ENCODE measurements around the gene CMIP. TPM values are rescaled to one million over a fixed set of nuclear protein-coding genes. Genes with fewer than 3 reads are reported as not detected.
"Not testable (repeated sequence)": the region's sequence is repeated elsewhere in the genome, so short reads cannot be mapped to it uniquely, and the experiment has no call there.

CMIP gene
- total and polyA plus RNA-seq, 10 of the 15 experiments (the other 5 are each of a cell fraction or from before 2014, with no cell fraction given): 1.2 to 43.2 (median 4.4) TPM

DNA sequence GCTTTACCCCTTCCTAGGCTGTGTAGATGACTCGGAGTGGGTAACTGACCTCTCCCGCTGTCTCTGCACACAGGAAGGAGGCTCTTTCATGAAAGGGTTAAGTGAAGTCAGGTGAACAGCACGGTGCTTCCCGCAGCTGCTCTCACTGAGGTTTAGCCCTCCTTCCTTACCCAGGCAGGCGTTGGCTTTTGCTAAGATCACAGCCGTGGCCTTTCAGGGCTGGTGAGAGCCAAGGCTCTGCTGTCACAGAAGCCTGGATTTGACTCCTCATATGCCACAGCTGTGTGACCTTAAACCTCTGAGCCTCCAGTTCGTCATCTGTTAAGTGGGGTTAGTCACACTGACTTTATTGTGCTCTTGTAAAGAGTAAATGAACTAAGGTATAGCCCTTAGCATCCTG lies 243.6 kb downstream of the CMIP start (continued):
- no peak for TF ChIP-seq CBX5 (IDR thresholded peaks at IDR 0.05; ENCODE audit: low read depth)

DNA sequence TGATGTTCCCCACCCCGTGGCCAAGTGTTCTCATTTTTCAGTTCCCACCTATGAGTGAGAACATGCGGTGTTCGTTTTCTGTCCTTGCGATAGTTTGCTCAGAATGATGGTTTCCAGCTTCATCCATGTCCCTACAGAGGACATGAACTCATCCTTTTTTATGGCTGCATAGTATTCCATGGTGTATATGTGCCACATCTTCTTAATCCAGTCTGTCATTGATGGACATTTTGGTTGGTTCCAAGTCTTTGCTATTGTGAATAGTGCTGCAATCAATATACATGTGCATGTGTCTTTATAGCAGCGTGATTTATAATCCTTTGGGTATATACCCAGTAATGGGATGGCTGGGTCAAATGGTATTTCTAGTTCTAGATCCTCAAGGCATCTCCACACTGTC lies 244.2 kb downstream of the CMIP start:
- H3K36me3 ChIP-seq (ENCODE audit: control insufficient read depth in 2 of 2, insufficient read depth in 2 of 2, low read length in 1 of 2): peaks cover 0 to 18% of the 10 kb centered on the region in 2 experiments; a peak in 3 of 4 replicates
- ATAC-seq; H3K79me2 ChIP-seq (ENCODE audit: control insufficient read depth, insufficient read depth, low read length); H3K27ac ChIP-seq (ENCODE audit: control insufficient read depth, insufficient read depth); H3K4me1 ChIP-seq (ENCODE audit: control insufficient read depth, insufficient read depth, low read length); H3K9me3 ChIP-seq (replicated peaks; ENCODE audit: control insufficient read depth, insufficient read depth, low read length); H3K9ac ChIP-seq (ENCODE audit: control insufficient read depth, insufficient read depth, low read length); POLR2A ChIA-PET; H3K4me2 ChIP-seq (ENCODE audit: control insufficient read depth, insufficient read depth); BruUV-seq (replicated peaks); DNase-seq (ENCODE audit: low read depth, low spot score); CTCF ChIA-PET; in situ Hi-C loops (cut with MboI); intact Hi-C loops (cut with micrococcal nuclease; ENCODE audit: unreplicated experiment); FAIRE-seq; RAD21 ChIA-PET (ENCODE audit: unreplicated experiment); H4K20me1 ChIP-seq (ENCODE audit: control insufficient read depth, insufficient read depth); H2AFZ ChIP-seq (ENCODE audit: control insufficient read depth, low read depth, low read length); SMC1A ChIA-PET (ENCODE audit: uncharacterized antibody, unreplicated experiment); H3K27me3 ChIP-seq (replicated peaks in 1 of 2; ENCODE audit: control insufficient read depth in 2 of 2, insufficient read depth in 2 of 2, low read length in 1 of 2); H3K4me3 ChIP-seq: not testable (repeated sequence)
- WGBS (ENCODE audit: insufficient coverage, insufficient replicate concordance, low lambda C conversion rate, missing lambda C conversion rate): 77% methylated on average over 5 of the region's 5 CpGs

DNA sequence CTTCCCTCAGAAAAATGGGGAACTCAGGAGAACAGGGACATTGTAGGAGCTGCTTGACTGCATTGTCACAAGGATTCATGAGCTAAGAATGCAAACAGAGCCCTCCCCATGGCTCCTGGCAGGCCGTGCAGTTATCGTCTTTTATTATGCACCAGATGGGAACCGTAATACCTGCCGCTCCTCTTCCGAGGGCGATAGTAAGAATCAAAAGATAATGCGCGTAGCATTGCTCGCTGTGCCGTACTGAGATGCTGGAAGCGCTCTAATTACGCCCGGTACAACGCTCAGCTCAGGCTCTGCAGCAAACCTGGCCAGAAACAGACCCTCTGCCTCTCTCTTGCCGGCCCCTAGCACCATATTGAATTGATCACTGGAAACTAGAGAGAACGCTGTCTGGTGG lies 247.4 kb downstream of the CMIP start:
- Histone ChIP-seq H3K27me3 (replicated peaks in 1 of 2; ENCODE audit: control insufficient read depth in 2 of 2, insufficient read depth in 2 of 2, low read length in 1 of 2) (no peaks in the 10 kb centered on the region), H3K27ac (ENCODE audit: control insufficient read depth, insufficient read depth) (no peak overlapping the region), H3K4me2 (ENCODE audit: control insufficient read depth, insufficient read depth) (no peak overlapping the region), H2AFZ (ENCODE audit: control insufficient read depth, low read depth, low read length) (no peak overlapping the region), H3K79me2 (ENCODE audit: control insufficient read depth, insufficient read depth, low read length) (no peaks in the 10 kb centered on the region), H3K36me3 (ENCODE audit: control insufficient read depth in 2 of 2, insufficient read depth in 2 of 2, low read length in 1 of 2) (peaks cover 7 to 25% of the 10 kb centered on the region in 2 experiments; a peak in 3 of 4 replicates), H3K4me1 (ENCODE audit: control insufficient read depth, insufficient read depth, low read length) (peaks cover 3% of the 10 kb centered on the region; the same call in 1 of the 2 replicates), H4K20me1 (ENCODE audit: control insufficient read depth, insufficient read depth) (no peaks in the 10 kb centered on the region), H3K4me3 (no peak overlapping the region), H3K9me3 (replicated peaks; ENCODE audit: control insufficient read depth, insufficient read depth, low read length) (no peaks in the 10 kb centered on the region; the same call in 2 of the 3 replicates), H3K9ac (ENCODE audit: control insufficient read depth, insufficient read depth, low read length) (no peak overlapping the region)
- intact Hi-C loops (cut with micrococcal nuclease; ENCODE audit: unreplicated experiment) (no loop called here), in situ Hi-C loops (cut with MboI) (no loop called here)
- no peak for ATAC-seq
- WGBS (ENCODE audit: insufficient coverage, insufficient replicate concordance, low lambda C conversion rate, missing lambda C conversion rate): 97% methylated on average over 16 of the region's 16 CpGs
- no peak for FAIRE-seq
- TF ChIP-seq ZNF622 (IDR thresholded peaks at IDR 0.05) (no peak), POLR2AphosphoS5 (IDR thresholded peaks at IDR 0.05; ENCODE audit: low read length) (no peak)
- no peak for DNase-seq (ENCODE audit: low read depth, low spot score)
- ChIA-PET RAD21 (ENCODE audit: unreplicated experiment) (no interaction called here), SMC1A (ENCODE audit: uncharacterized antibody, unreplicated experiment) (no interaction called here), POLR2A (no interaction called here), CTCF (no interaction called here)
- no TSS peak for BruUV-seq (replicated peaks)

All from GM12878 (cell line).